ENCODE data around the gene RCL1.
"Not testable (repeated sequence)": the region's sequence is repeated elsewhere in the genome, so short reads cannot be mapped to it uniquely, and the experiment has no call there.

The RCL1 gene

GRCh38 chr9:4774209-4774608 lies 18.5 kb upstream of the RCL1 start:
- no peak for DNase-seq (ENCODE audit: low spot score)
- no peak overlapping the region for H3K9ac ChIP-seq (ENCODE audit: low read depth, low read length, poor library complexity)
- no peak overlapping the region for H3K4ac ChIP-seq (ENCODE audit: low read length)
- no peak overlapping the region for H2BK12ac ChIP-seq (ENCODE audit: low read length)
- H3K9me3 ChIP-seq (replicated peaks in 1 of 2; ENCODE audit: control insufficient read depth in 2 of 2, insufficient read depth in 1 of 2, low read depth in 1 of 2, low read length in 2 of 2), result no peaks in the 10 kb centered on the region
- no peak overlapping the region for H3K4me3 ChIP-seq (ENCODE audit: low read length in 2 of 2)
- no peaks in the 10 kb centered on the region for H3K4me1 ChIP-seq (ENCODE audit: control insufficient read depth in 2 of 2, insufficient read depth in 1 of 2, low read depth in 1 of 2, low read length in 2 of 2)
- H2AK5ac ChIP-seq (ENCODE audit: low read depth, low read length), result no peak overlapping the region
- no peak overlapping the region for H2AFZ ChIP-seq (ENCODE audit: low read length)
- H4K91ac ChIP-seq (ENCODE audit: low read depth, low read length, poor library complexity), result no peak overlapping the region
- no peak overlapping the region for H2BK5ac ChIP-seq (ENCODE audit: low read length)
- H3K27ac ChIP-seq (replicated peaks; ENCODE audit: low read length), result no peak overlapping the region
- H3K18ac ChIP-seq (ENCODE audit: low read length), result no peak overlapping the region
- H2BK15ac ChIP-seq (ENCODE audit: low read length), result no peak overlapping the region
- no peak overlapping the region for H3K14ac ChIP-seq (ENCODE audit: low read length)
- H4K8ac ChIP-seq (ENCODE audit: low read depth, low read length), result no peak overlapping the region
- H2BK120ac ChIP-seq (ENCODE audit: low read depth, low read length), result no peak overlapping the region
- H3K4me2 ChIP-seq (ENCODE audit: insufficient read depth, low read length, poor library complexity, severe bottlenecking), result no peak overlapping the region
- no peaks in the 10 kb centered on the region for H3K27me3 ChIP-seq (ENCODE audit: control insufficient read depth in 3 of 3, insufficient read depth in 3 of 3, low read depth in 1 of 3, low read length in 3 of 3)
- H3K36me3 ChIP-seq (replicated peaks in 1 of 2; ENCODE audit: control insufficient read depth in 2 of 2, insufficient read depth in 2 of 2, low read length in 2 of 2), result no peaks in the 10 kb centered on the region
- WGBS, 2 donors (ENCODE audit: extremely low coverage in 2 of 2, insufficient read length in 2 of 2, insufficient replicate concordance in 1 of 2), result no CpG with 5 or more reads among the region's 1 CpG
- H3K23ac ChIP-seq (ENCODE audit: low read depth, low read length, poor library complexity), result no peak overlapping the region
- no peaks in the 10 kb centered on the region for H3K79me1 ChIP-seq (ENCODE audit: low read depth, low read length)

DNA sequence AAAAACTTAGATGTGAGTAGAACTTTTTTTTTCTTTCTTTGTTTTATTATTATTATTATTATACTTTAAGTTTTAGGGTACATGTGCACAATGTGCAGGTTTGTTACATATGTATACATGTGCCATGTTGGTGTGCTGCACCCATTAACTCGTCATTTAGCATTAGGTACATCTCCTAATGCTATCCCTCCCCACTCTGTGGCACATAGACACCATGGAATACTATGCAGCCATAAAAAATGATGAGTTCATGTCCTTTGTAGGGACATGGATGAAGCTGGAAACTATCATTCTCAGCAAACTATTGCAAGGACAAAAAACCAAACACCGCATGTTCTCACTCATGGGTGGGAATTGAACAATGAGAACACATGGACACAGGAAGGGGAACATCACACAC lies 17.8 kb upstream of the RCL1 start:
- H3K4me3 ChIP-seq (ENCODE audit: low read length in 2 of 2); H3K36me3 ChIP-seq (replicated peaks in 1 of 2; ENCODE audit: control insufficient read depth in 2 of 2, insufficient read depth in 2 of 2, low read length in 2 of 2); DNase-seq (ENCODE audit: low spot score); H3K14ac ChIP-seq (ENCODE audit: low read length); H3K23ac ChIP-seq (ENCODE audit: low read depth, low read length, poor library complexity); H2AK5ac ChIP-seq (ENCODE audit: low read depth, low read length); H2BK12ac ChIP-seq (ENCODE audit: low read length); H4K91ac ChIP-seq (ENCODE audit: low read depth, low read length, poor library complexity); H2AFZ ChIP-seq (ENCODE audit: low read length); H3K4me1 ChIP-seq (ENCODE audit: control insufficient read depth in 2 of 2, insufficient read depth in 1 of 2, low read depth in 1 of 2, low read length in 2 of 2); H3K4me2 ChIP-seq (ENCODE audit: insufficient read depth, low read length, poor library complexity, severe bottlenecking); H3K79me1 ChIP-seq (ENCODE audit: low read depth, low read length); H3K27me3 ChIP-seq (ENCODE audit: control insufficient read depth in 3 of 3, insufficient read depth in 3 of 3, low read depth in 1 of 3, low read length in 3 of 3); H3K9me3 ChIP-seq (replicated peaks in 1 of 2; ENCODE audit: control insufficient read depth in 2 of 2, insufficient read depth in 1 of 2, low read depth in 1 of 2, low read length in 2 of 2); H2BK120ac ChIP-seq (ENCODE audit: low read depth, low read length); H2BK15ac ChIP-seq (ENCODE audit: low read length); H3K27ac ChIP-seq (replicated peaks; ENCODE audit: low read length); H4K8ac ChIP-seq (ENCODE audit: low read depth, low read length); H3K18ac ChIP-seq (ENCODE audit: low read length); H3K9ac ChIP-seq (ENCODE audit: low read depth, low read length, poor library complexity); H2BK5ac ChIP-seq (ENCODE audit: low read length); H3K4ac ChIP-seq (ENCODE audit: low read length): not testable (repeated sequence)
- no CpG with 5 or more reads among the region's 2 CpGs for whole genome bisulfite sequencing, 2 donors (ENCODE audit: extremely low coverage in 2 of 2, insufficient read length in 2 of 2, insufficient replicate concordance in 1 of 2)

DNA sequence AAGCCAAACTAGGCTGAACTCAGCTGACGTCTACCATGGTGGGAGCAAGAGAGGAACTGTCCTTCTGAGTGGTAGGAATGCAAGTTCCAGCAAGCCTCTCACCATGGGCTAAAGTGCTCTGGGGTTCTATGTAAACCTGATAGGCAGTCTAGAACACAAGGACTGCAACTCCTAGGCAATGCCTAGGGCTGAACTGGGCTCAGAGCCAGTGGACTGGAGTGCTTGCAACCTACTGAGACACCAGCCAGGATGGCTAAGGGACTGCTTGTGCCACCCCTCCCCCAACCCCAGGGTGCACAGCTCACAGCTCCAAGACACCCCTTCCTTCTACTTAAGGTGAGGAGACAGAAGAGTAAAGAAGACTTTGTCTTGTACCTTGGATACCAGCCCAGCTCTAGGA lies 12.1 kb upstream of the RCL1 start:
- Histone ChIP-seq H4K8ac (ENCODE audit: low read depth, low read length) (peak overlapping the region; percentile 70), H3K14ac (ENCODE audit: low read length) (no peak overlapping the region), H4K91ac (ENCODE audit: low read depth, low read length, poor library complexity) (no peak overlapping the region), H3K4me2 (ENCODE audit: insufficient read depth, low read length, poor library complexity, severe bottlenecking) (no peak overlapping the region), H2AFZ (ENCODE audit: low read length) (no peak overlapping the region), H3K27me3 (ENCODE audit: control insufficient read depth in 3 of 3, insufficient read depth in 3 of 3, low read depth in 1 of 3, low read length in 3 of 3) (no peaks in the 10 kb centered on the region), H2BK12ac (ENCODE audit: low read length) (no peak overlapping the region), H3K9ac (ENCODE audit: low read depth, low read length, poor library complexity) (no peak overlapping the region), H3K4me3 (ENCODE audit: low read length in 2 of 2) (no peak overlapping the region), H3K4ac (ENCODE audit: low read length) (no peak overlapping the region), H3K9me3 (replicated peaks in 1 of 2; ENCODE audit: control insufficient read depth in 2 of 2, insufficient read depth in 1 of 2, low read depth in 1 of 2, low read length in 2 of 2) (no peaks in the 10 kb centered on the region), H3K23ac (ENCODE audit: low read depth, low read length, poor library complexity) (no peak overlapping the region), H3K79me1 (ENCODE audit: low read depth, low read length) (no peaks in the 10 kb centered on the region), H3K4me1 (ENCODE audit: control insufficient read depth in 2 of 2, insufficient read depth in 1 of 2, low read depth in 1 of 2, low read length in 2 of 2) (no peaks in the 10 kb centered on the region), H2AK5ac (ENCODE audit: low read depth, low read length) (no peak overlapping the region), H2BK120ac (ENCODE audit: low read depth, low read length) (no peak overlapping the region), H2BK15ac (ENCODE audit: low read length) (no peak overlapping the region), H3K18ac (ENCODE audit: low read length) (no peak overlapping the region), H2BK5ac (ENCODE audit: low read length) (no peak overlapping the region), H3K27ac (replicated peaks; ENCODE audit: low read length) (no peak overlapping the region), H3K36me3 (replicated peaks in 1 of 2; ENCODE audit: control insufficient read depth in 2 of 2, insufficient read depth in 2 of 2, low read length in 2 of 2) (no peaks in the 10 kb centered on the region)
- no peak for DNase-seq (ENCODE audit: low spot score)
- WGBS, 2 donors (ENCODE audit: extremely low coverage in 2 of 2, insufficient read length in 2 of 2, insufficient replicate concordance in 1 of 2), result no CpG with 5 or more reads among the region's 1 CpG

GRCh38 chr9:4781408-4781807 lies 11.3 kb upstream of the RCL1 start:
- Histone ChIP-seq H2BK5ac (ENCODE audit: low read length) (no peak overlapping the region), H3K23ac (ENCODE audit: low read depth, low read length, poor library complexity) (no peak overlapping the region), H3K36me3 (replicated peaks in 1 of 2; ENCODE audit: control insufficient read depth in 2 of 2, insufficient read depth in 2 of 2, low read length in 2 of 2) (no peaks in the 10 kb centered on the region), H3K18ac (ENCODE audit: low read length) (no peak overlapping the region), H3K27ac (replicated peaks; ENCODE audit: low read length) (no peak overlapping the region), H2AFZ (ENCODE audit: low read length) (no peak overlapping the region), H3K9me3 (replicated peaks in 1 of 2; ENCODE audit: control insufficient read depth in 2 of 2, insufficient read depth in 1 of 2, low read depth in 1 of 2, low read length in 2 of 2) (no peaks in the 10 kb centered on the region), H2BK15ac (ENCODE audit: low read length) (no peak overlapping the region), H3K4me3 (ENCODE audit: low read length in 2 of 2) (no peak overlapping the region), H3K9ac (ENCODE audit: low read depth, low read length, poor library complexity) (no peak overlapping the region), H3K4me2 (ENCODE audit: insufficient read depth, low read length, poor library complexity, severe bottlenecking) (no peak overlapping the region), H3K4me1 (ENCODE audit: control insufficient read depth in 2 of 2, insufficient read depth in 1 of 2, low read depth in 1 of 2, low read length in 2 of 2) (no peaks in the 10 kb centered on the region), H2AK5ac (ENCODE audit: low read depth, low read length) (no peak overlapping the region), H2BK120ac (ENCODE audit: low read depth, low read length) (peak overlapping the region; percentile 9), H4K91ac (ENCODE audit: low read depth, low read length, poor library complexity) (no peak overlapping the region), H4K8ac (ENCODE audit: low read depth, low read length) (no peak overlapping the region), H3K14ac (ENCODE audit: low read length) (no peak overlapping the region), H2BK12ac (ENCODE audit: low read length) (no peak overlapping the region), H3K27me3 (ENCODE audit: control insufficient read depth in 3 of 3, insufficient read depth in 3 of 3, low read depth in 1 of 3, low read length in 3 of 3) (no peaks in the 10 kb centered on the region), H3K79me1 (ENCODE audit: low read depth, low read length) (no peaks in the 10 kb centered on the region), H3K4ac (ENCODE audit: low read length) (no peak overlapping the region)
- WGBS, 2 donors (ENCODE audit: extremely low coverage in 2 of 2, insufficient read length in 2 of 2, insufficient replicate concordance in 1 of 2), result no CpG with 5 or more reads among the region's 2 CpGs
- no peak for DNase-seq (ENCODE audit: low spot score)

Data from neuronal stem cell (in vitro differentiated cells).